Breast epithelium (tissue), 3 donors: Measurements from ENCODE around the gene ID3.

Experiments
- POLR2AphosphoS5 ChIP-seq, 3 donors: sonication (generic); formaldehyde crosslinking; IDR thresholded peaks; one replicate each; pipeline ENCODE4 v1.6.1; 2017; ENCODE audit warnings: antibody characterized with exemption in 3 of 3
- TF ChIP-seq, protein P1 (sequence below), 3 donors: fragments of 450-650 bp; IDR thresholded peaks; one replicate each; pipeline ENCODE4 v1.5.1; 2016 to 2017; ENCODE audit warnings: antibody characterized with exemption in 3 of 3, mild to moderate bottlenecking in 3 of 3, moderate library complexity in 3 of 3

DNA sequence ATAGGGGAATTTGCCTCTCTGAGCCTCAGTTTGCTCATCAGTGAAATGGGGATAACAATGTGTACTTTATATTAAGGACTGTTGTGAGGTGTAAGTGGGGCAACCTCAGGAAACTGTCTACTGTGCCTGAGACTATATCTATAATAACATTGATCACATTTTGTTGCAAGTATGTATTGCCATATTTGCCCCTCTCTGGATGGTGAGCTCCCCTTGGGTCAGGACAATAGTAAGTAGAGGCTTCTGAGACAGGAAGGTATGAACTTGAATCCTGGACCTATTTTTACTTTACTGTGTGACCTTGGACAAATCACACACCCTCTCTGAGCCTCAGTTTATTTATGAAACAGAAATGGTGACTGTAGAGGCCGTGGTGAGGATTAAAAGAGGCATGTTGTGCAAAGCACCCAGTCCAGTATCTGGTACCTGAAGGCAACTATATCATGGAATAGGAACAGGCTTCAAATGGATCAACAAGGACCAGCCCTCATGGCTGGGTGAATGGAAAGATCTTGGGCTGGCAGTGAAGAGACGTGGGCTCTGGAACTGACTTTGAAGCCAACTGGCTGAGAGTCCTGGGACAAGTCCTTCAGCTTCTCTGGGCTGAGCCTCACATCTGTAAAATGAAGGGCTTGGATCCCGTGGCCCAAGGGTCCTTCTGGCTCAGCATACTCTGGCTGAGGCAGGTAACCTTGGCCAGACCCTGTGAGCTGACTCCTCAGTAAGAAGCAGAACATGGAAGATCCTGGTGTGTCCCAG lies 35.0 kb upstream of the ID3 start:
- TF ChIP-seq POLR2AphosphoS5 (IDR thresholded peaks at IDR 0.05), result no peak
- TF ChIP-seq, protein P1, sequence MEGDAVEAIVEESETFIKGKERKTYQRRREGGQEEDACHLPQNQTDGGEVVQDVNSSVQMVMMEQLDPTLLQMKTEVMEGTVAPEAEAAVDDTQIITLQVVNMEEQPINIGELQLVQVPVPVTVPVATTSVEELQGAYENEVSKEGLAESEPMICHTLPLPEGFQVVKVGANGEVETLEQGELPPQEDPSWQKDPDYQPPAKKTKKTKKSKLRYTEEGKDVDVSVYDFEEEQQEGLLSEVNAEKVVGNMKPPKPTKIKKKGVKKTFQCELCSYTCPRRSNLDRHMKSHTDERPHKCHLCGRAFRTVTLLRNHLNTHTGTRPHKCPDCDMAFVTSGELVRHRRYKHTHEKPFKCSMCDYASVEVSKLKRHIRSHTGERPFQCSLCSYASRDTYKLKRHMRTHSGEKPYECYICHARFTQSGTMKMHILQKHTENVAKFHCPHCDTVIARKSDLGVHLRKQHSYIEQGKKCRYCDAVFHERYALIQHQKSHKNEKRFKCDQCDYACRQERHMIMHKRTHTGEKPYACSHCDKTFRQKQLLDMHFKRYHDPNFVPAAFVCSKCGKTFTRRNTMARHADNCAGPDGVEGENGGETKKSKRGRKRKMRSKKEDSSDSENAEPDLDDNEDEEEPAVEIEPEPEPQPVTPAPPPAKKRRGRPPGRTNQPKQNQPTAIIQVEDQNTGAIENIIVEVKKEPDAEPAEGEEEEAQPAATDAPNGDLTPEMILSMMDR (IDR thresholded peaks at IDR 0.05), result no peak
